Heart left ventricle (tissue), 16 donors: ENCODE results near the gene MPZL3. TPM values are rescaled to one million over a fixed set of nuclear protein-coding genes. Genes with fewer than 3 reads are reported as not detected.

ENCODE experiments used
- ATAC-seq, 4 donors: fragments of 200-7000 bp; cut with Tn5 transposase; one replicate each; pipeline ENCODE4 v1.9.1; 2020 to 2022; ENCODE audit warnings: moderate library complexity in 4 of 4, mild to moderate bottlenecking in 3 of 4, moderate number of reproducible peaks in 1 of 4
- DNase-seq, 5 donors: peaks; one replicate each; pipeline ENCODE4 v3.0.0-alpha.2; 2020
- H3K27ac ChIP-seq, 12 donors: fragments of 200-600 bp; sonication (generic) in 4 of 12; one replicate each; pipeline versions ENCODE4 v1.5.0 to v1.8.0; 2016 to 2022; ENCODE audit warnings: mild to moderate bottlenecking in 2 of 12
- H3K27me3 ChIP-seq, 9 donors: fragments of 200-600 bp; sonication (generic) in 2 of 9; one replicate each; pipeline versions ENCODE4 v1.5.1 to v1.8.0; 2016 to 2022; ENCODE audit warnings: mild to moderate bottlenecking in 3 of 9
- H3K36me3 ChIP-seq, 9 donors: fragments of 200-600 bp; sonication (generic) in 2 of 9; one replicate each; pipeline versions ENCODE4 v1.5.0 to v1.8.0; 2018 to 2022; ENCODE audit warnings: mild to moderate bottlenecking in 2 of 9
- H3K4me1 ChIP-seq, 12 donors: fragments of 200-600 bp; sonication (generic) in 4 of 12; one replicate each; pipeline versions ENCODE4 v1.5.0 to v1.8.0; 2016 to 2022; ENCODE audit warnings: mild to moderate bottlenecking in 3 of 12
- H3K4me3 ChIP-seq, 12 donors: fragments of 200-600 bp; sonication (generic) in 4 of 12; one replicate each; pipeline versions ENCODE4 v1.5.0 to v1.8.0; 2017 to 2022; ENCODE audit warnings: mild to moderate bottlenecking in 9 of 12, moderate library complexity in 4 of 12
- H3K9me3 ChIP-seq, 12 donors: fragments of 200-600 bp; sonication (generic) in 4 of 12; one replicate each; pipeline versions ENCODE4 v1.5.0 to v1.8.0; 2016 to 2022; ENCODE audit warnings: mild to moderate bottlenecking in 1 of 12
- CTCF ChIP-seq, 12 donors: fragments of 200-600 bp; sonication (generic) in 4 of 12; IDR thresholded peaks; one replicate each; pipeline versions ENCODE4 v1.5.0 to v1.8.0; 2018 to 2022; ENCODE audit warnings: antibody characterized with exemption in 12 of 12, mild to moderate bottlenecking in 5 of 12
- POLR2A ChIP-seq, 2 donors: fragments of 450-650 bp; IDR thresholded peaks; one replicate each; pipeline ENCODE4 v1.6.1; 2017; ENCODE audit warnings: antibody characterized with exemption in 2 of 2, mild to moderate bottlenecking in 2 of 2, moderate library complexity in 2 of 2
- WGBS, 4 donors: extraction: QIAGEN DNeasy Blood & Tissue Kit in 2 of 4; methylation state at CpG; one replicate each; pipeline versions ENCODE4 v1.1.5 to v1.1.7; 2013 to 2018; 5-methylcytosine and 5-hydroxymethylcytosine counted together
- intact Hi-C, 10 donors: fragments of 100-400 bp; cut with DNase I; formaldehyde crosslinking; loops; one replicate each; pipeline versions ENCODE4 v1.11.1 to v1.14.2; 2022
- polyA plus RNA-seq, 2 donors: library from polyadenylated mRNA; stranded (reverse); fragments of 200-250 nt; gene quantifications; one replicate each; pipeline ENCODE4 v1.2.3, GENCODE V29; 2013
- total RNA-seq, 9 donors: library from RNA; depleted of rRNA in 2 of 9; stranded (reverse); fragments of >200 nt in 2 of 9; fragmentation: NEBNext Ultra II Directional in 3 of 9; extraction: Animal tissue kit (Norgen Biotek cat#: 25700) in 3 of 9; gene quantifications; one replicate each; pipeline versions ENCODE4 v1.1.0 to v1.2.4, GENCODE V29; 2016 to 2023
- donor health status: ischemic (EF 13 %, LVEDD 7.1; RV severe dilation, severe dysfunction).
- donor health status: healthy with polysubstance abuse.
- donor health status: DM: no; HTN: yes; CAD: no.
- donor health status: DM: no; HTN: no; CAD: no.
- donor health status: ischemic (EF 25% LVEDD 6.9; RV normal size, moderate dysfunction).
- donor health status: ischemic (EF 25% LVEDD 5.7; RV mildly dilated, moderate dysfunction).
- donor health status: healthy.
- donor health status: DM: yes; HTN: yes; CAD: no.
- donor health status: ischemic (EF 35%, LVEDD 5.7; RV mildly dilated, moderate dysfunction).
- donor health status: nonischemic (EF 11% LVEDD 7.7; RV severe dilation, severe dysfunction).
- donor health status: DM: yes; HTN: yes; CAD: no.
- donor health status: PGD.
- donor health status: ischemic (EF 29% LVEDD 5.4; RV normal size, mild dysfunction).
- donor health status: nonischemic (EF 23%, LVEDD 6.1; RV moderate dilation, normal function).

The MPZL3 gene
- total and polyA plus RNA-seq, 11 donors: 1.3 to 6.2 (median 3.3) TPM

DNA sequence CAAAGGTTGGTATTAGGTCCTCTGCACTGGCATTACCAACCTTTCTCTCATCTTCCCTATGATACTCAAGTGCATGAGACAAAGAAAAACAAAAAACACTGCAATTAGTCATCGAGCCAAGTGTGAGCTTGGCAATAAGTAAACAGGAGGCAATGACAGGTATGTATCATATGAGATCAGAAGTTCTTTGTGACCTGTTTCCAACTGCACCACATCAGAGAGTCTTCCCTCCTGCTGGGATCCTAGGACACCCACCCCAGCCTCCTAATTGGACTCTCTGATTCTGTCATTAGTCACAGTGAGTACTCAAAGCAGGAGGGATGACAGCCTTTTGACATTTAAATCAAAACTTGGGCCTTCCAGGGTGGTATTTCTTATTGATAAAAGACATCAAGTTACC, 19.5 kb downstream of the MPZL3 start:
- peaks cover 0 to 36% (median 0%) of the 10 kb centered on the region in 12 donors for H3K4me1 ChIP-seq
- intact Hi-C loops: no loop called here
- H3K27me3 ChIP-seq: no peaks in the 10 kb centered on the region
- peaks cover 0 to 10% (median 0%) of the 10 kb centered on the region in 9 donors for H3K36me3 ChIP-seq
- no peak for DNase-seq
- WGBS, 4 donors: 73 to 92% (median 84%) methylated on average over 1 of the region's 1 CpG
- TF ChIP-seq CTCF (IDR thresholded peaks at IDR 0.05) (no peak), POLR2A (IDR thresholded peaks at IDR 0.05) (no peak)
- H3K27ac ChIP-seq: no peak overlapping the region
- ATAC-seq: no peak
- no peak overlapping the region for H3K4me3 ChIP-seq
- H3K9me3 ChIP-seq: no peaks in the 10 kb centered on the region

GRCh38 chr11:118231461-118231860, 20.7 kb downstream of the MPZL3 start:
- DNase-seq (no peak), ATAC-seq (no peak)
- intact Hi-C loops: no loop called here
- no peak overlapping the region for H3K4me3 ChIP-seq
- H3K4me1 ChIP-seq: peaks cover 0 to 47% (median 0%) of the 10 kb centered on the region in 12 donors
- H3K27me3 ChIP-seq: no peaks in the 10 kb centered on the region
- H3K9me3 ChIP-seq: no peaks in the 10 kb centered on the region
- peaks cover 0 to 10% (median 0%) of the 10 kb centered on the region in 9 donors for H3K36me3 ChIP-seq
- TF ChIP-seq CTCF (IDR thresholded peaks at IDR 0.05) (no peak), POLR2A (IDR thresholded peaks at IDR 0.05) (no peak)
- no peak overlapping the region for H3K27ac ChIP-seq

GRCh38 chr11:118230088-118230487, 22.1 kb downstream of the MPZL3 start:
- no peaks in the 10 kb centered on the region for H3K27me3 ChIP-seq
- TF ChIP-seq CTCF (IDR thresholded peaks at IDR 0.05): no peak
- TF ChIP-seq POLR2A (IDR thresholded peaks at IDR 0.05): no peak
- H3K4me3 ChIP-seq: no peak overlapping the region
- peaks cover 0 to 60% (median 0%) of the 10 kb centered on the region in 12 donors for H3K4me1 ChIP-seq
- no peak for DNase-seq
- 89 to 100% (median 96%) methylated on average over 3 of the region's 3 CpGs for WGBS, 4 donors
- intact Hi-C loops: no loop called here
- H3K36me3 ChIP-seq: peaks cover 0 to 10% (median 0%) of the 10 kb centered on the region in 9 donors
- H3K9me3 ChIP-seq: no peaks in the 10 kb centered on the region
- ATAC-seq: no peak
- H3K27ac ChIP-seq: peak overlapping the region in 2 of 12 donors; percentile 22 to 93

GRCh38 chr11:118229274-118229847, 22.8 kb downstream of the MPZL3 start:
- ATAC-seq (no peak), DNase-seq (no peak)
- TF ChIP-seq CTCF (IDR thresholded peaks at IDR 0.05): no peak
- no peak for TF ChIP-seq POLR2A (IDR thresholded peaks at IDR 0.05)
- Histone ChIP-seq H3K27ac (peak overlapping the region in 2 of 12 donors; percentile 32 to 93), H3K4me3 (no peak overlapping the region), H3K9me3 (no peaks in the 10 kb centered on the region), H3K27me3 (no peaks in the 10 kb centered on the region), H3K4me1 (peaks cover 0 to 62% (median 0%) of the 10 kb centered on the region in 12 donors), H3K36me3 (peaks cover 0 to 10% (median 0%) of the 10 kb centered on the region in 9 donors)
- 81 to 86% (median 82%) methylated on average over 5 of the region's 5 CpGs for WGBS, 4 donors
- intact Hi-C loops: no loop called here
